Chondrocyte (in vitro differentiated cells): ENCODE data around the gene SEMA4D. TPM values are rescaled to one million over a fixed set of nuclear protein-coding genes. Genes with fewer than 3 reads are reported as not detected.

Source experiments
- DNase-seq: peaks from one replicate; pipeline ENCODE4 v3.0.0; 2021; ENCODE audit warnings: mixed read lengths, low spot score
- H3K27ac Mint-ChIP-seq: one replicate; pipeline ENCODE4 v1.8.0; 2021; ENCODE audit warnings: mild to moderate bottlenecking, moderate library complexity, mixed read lengths; ENCODE audit not compliant: unreplicated experiment
- H3K27me3 Mint-ChIP-seq: 2 replicates; pipeline ENCODE4 v1.8.0; 2021; ENCODE audit warnings: low read depth, mixed read lengths
- H3K36me3 Mint-ChIP-seq: 2 replicates; pipeline ENCODE4 v1.8.0; 2021; ENCODE audit warnings: low read depth, mixed read lengths
- H3K4me1 Mint-ChIP-seq: 2 replicates; pipeline ENCODE4 v1.8.0; 2021; ENCODE audit warnings: low read depth, mild to moderate bottlenecking, mixed read lengths
- H3K4me3 Mint-ChIP-seq: one replicate; pipeline ENCODE4 v1.8.0; 2021; ENCODE audit warnings: mild to moderate bottlenecking, moderate library complexity, mixed read lengths; ENCODE audit not compliant: unreplicated experiment
- H3K9me3 Mint-ChIP-seq: 2 replicates; pipeline ENCODE4 v1.8.0; 2021; ENCODE audit warnings: low read depth, mixed read lengths
- CTCF ChIP-seq: fragments of 200-600 bp; sonication (generic); IDR thresholded peaks from 2 replicates; pipeline ENCODE4 v1.5.0; 2021; ENCODE audit warnings: antibody characterized with exemption, mild to moderate bottlenecking, moderate library complexity
- total RNA-seq: library from RNA; stranded (reverse); gene quantifications from 3 replicates; pipeline ENCODE4 v1.2.1, GENCODE V29; 2021

SEMA4D gene
- total RNA-seq, 1 donor from 2014 or later: 3.8 TPM

- no peak for DNase-seq
- H3K4me3 Mint-ChIP-seq: no peak overlapping the region
Observed at GRCh38 chr9:89367726-89368437, 130.0 kb downstream of the SEMA4D start.

GRCh38 chr9:89367281-89367680, 130.6 kb downstream of the SEMA4D start:
- no peak overlapping the region for H3K4me3 Mint-ChIP-seq
- no peaks in the 10 kb centered on the region for H3K4me1 Mint-ChIP-seq
- DNase-seq: no peak
- no peaks in the 10 kb centered on the region for H3K9me3 Mint-ChIP-seq
- peaks cover under 1% of the 10 kb centered on the region for H3K36me3 Mint-ChIP-seq
- no peaks in the 10 kb centered on the region for H3K27me3 Mint-ChIP-seq
- no peak for TF ChIP-seq CTCF
- no peak overlapping the region for H3K27ac Mint-ChIP-seq

More at GRCh38 chr9:89367726-89368437, 130.0 kb downstream of the SEMA4D start:
- H3K27me3 Mint-ChIP-seq: no peaks in the 10 kb centered on the region
- no peak for TF ChIP-seq CTCF
- no peaks in the 10 kb centered on the region for H3K4me1 Mint-ChIP-seq
- H3K9me3 Mint-ChIP-seq: no peaks in the 10 kb centered on the region
- no peaks in the 10 kb centered on the region for H3K36me3 Mint-ChIP-seq
- no peak overlapping the region for H3K27ac Mint-ChIP-seq

GRCh38 chr9:89366711-89367110, 131.2 kb downstream of the SEMA4D start:
- DNase-seq: no peak
- Mint-ChIP-seq H3K27ac (no peak overlapping the region), H3K27me3 (no peaks in the 10 kb centered on the region), H3K4me1 (no peaks in the 10 kb centered on the region), H3K4me3 (no peak overlapping the region), H3K36me3 (peaks cover 3% of the 10 kb centered on the region), H3K9me3 (no peaks in the 10 kb centered on the region)
- no peak for TF ChIP-seq CTCF

- Mint-ChIP-seq H3K27ac (no peak overlapping the region), H3K4me3 (no peak overlapping the region), H3K36me3 (peaks cover 14% of the 10 kb centered on the region), H3K9me3 (no peaks in the 10 kb centered on the region), H3K27me3 (no peaks in the 10 kb centered on the region), H3K4me1 (no peaks in the 10 kb centered on the region)
- DNase-seq: no peak
- TF ChIP-seq CTCF: no peak
Observed at GRCh38 chr9:89365532-89365912, 132.4 kb downstream of the SEMA4D start.

GRCh38 chr9:89364666-89365531, 133.0 kb downstream of the SEMA4D start:
- no peak overlapping the region for H3K27ac Mint-ChIP-seq
- no peaks in the 10 kb centered on the region for H3K4me1 Mint-ChIP-seq
- peaks cover 19% of the 10 kb centered on the region for H3K36me3 Mint-ChIP-seq
- H3K4me3 Mint-ChIP-seq: no peak overlapping the region
- no peak for DNase-seq
- no peak for TF ChIP-seq CTCF
- no peaks in the 10 kb centered on the region for H3K9me3 Mint-ChIP-seq
- H3K27me3 Mint-ChIP-seq: no peaks in the 10 kb centered on the region
